ENCODE results near the gene RGS9.

The RGS9 gene

DNA sequence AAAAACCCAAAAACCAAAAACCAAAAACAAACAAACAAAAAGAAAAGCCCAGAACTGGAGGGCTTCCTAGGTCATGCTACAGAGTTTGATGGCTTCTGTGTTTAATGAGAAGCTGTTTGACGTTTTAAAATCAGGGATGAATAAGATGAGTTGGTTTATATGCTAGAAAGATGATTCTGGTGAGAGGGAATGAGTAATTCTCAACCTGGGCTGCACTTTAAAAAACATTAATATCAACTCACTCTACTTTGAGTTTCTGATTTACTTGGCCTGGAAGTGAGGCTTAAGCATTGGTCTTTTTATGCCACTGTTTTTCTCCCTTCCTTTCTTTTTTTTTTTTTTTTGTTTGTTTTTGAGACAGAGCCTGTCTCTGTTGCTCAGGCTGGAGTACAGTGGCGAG is 5.1 kb downstream of the RGS9 start:
- no peak for DNase-seq (ENCODE audit: low read depth in 1 of 2, low spot score in 1 of 2)
- no peak overlapping the region for H3K4me3 ChIP-seq (replicated peaks; ENCODE audit: insufficient read depth, low read length)
- H3K27me3 ChIP-seq (ENCODE audit: insufficient read depth, poor library complexity, severe bottlenecking) = peaks cover 9% of the 10 kb centered on the region
- TF ChIP-seq SPI1 (IDR thresholded peaks at IDR 0.05; ENCODE audit: borderline replicate concordance, low read depth) (no peak), POLR2AphosphoS5 (IDR thresholded peaks at IDR 0.05; ENCODE audit: low read depth) (no peak), GABPA (IDR thresholded peaks at IDR 0.05; ENCODE audit: low read depth) (no peak), REST (IDR thresholded peaks at IDR 0.05; ENCODE audit: insufficient replicate concordance, low read depth) (no peak)
- TF ChIP-seq, protein P1, sequence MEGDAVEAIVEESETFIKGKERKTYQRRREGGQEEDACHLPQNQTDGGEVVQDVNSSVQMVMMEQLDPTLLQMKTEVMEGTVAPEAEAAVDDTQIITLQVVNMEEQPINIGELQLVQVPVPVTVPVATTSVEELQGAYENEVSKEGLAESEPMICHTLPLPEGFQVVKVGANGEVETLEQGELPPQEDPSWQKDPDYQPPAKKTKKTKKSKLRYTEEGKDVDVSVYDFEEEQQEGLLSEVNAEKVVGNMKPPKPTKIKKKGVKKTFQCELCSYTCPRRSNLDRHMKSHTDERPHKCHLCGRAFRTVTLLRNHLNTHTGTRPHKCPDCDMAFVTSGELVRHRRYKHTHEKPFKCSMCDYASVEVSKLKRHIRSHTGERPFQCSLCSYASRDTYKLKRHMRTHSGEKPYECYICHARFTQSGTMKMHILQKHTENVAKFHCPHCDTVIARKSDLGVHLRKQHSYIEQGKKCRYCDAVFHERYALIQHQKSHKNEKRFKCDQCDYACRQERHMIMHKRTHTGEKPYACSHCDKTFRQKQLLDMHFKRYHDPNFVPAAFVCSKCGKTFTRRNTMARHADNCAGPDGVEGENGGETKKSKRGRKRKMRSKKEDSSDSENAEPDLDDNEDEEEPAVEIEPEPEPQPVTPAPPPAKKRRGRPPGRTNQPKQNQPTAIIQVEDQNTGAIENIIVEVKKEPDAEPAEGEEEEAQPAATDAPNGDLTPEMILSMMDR (IDR thresholded peaks at IDR 0.05; ENCODE audit: insufficient read depth, low read length) = no peak
- H3K27ac ChIP-seq (replicated peaks) = no peak overlapping the region

DNA sequence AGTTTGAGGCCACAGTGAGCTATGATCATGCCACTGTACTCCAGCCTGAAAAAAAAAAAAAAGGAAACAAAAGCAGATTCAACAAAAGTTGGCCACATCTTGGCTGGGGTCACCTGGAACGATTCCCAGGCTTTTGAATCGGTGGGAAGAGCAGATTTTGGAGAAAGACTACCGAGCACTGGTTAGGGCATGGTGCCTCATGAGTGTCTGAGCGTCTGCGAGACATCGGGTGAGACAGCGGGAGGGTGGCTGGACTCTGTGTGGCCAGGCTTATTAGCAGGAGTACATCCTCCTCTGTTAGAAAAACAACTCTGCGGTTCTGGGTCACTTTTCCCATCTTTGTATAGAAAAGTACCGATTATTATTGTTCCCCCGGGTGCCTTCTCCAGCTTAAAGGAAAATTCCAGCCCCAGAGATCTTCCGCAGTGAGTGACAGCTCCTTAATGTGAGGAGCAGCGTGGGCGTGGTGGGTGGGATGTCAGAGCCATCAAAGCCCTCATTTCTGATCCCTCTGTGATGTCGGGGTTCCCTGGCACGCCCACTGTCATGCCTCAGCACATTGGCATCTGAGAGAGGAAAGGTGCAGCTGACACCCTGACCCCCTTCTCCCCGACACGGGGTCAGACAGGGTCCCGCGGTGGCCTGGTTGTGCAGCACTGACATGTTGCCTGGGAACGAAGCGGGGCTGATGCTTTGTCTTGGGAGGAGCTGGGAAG is 6.9 kb downstream of the RGS9 start:
- H3K27me3 ChIP-seq (ENCODE audit: insufficient read depth, poor library complexity, severe bottlenecking) = no peaks in the 10 kb centered on the region
- TF ChIP-seq POLR2AphosphoS5 (IDR thresholded peaks at IDR 0.05; ENCODE audit: low read depth) = no peak
- TF ChIP-seq GABPA (IDR thresholded peaks at IDR 0.05; ENCODE audit: low read depth) = no peak
- TF ChIP-seq, protein P1 (IDR thresholded peaks at IDR 0.05; ENCODE audit: insufficient read depth, low read length) = no peak
- no peak for TF ChIP-seq REST (IDR thresholded peaks at IDR 0.05; ENCODE audit: insufficient replicate concordance, low read depth)
- no peak for TF ChIP-seq SPI1 (IDR thresholded peaks at IDR 0.05; ENCODE audit: borderline replicate concordance, low read depth)
- DNase-seq (ENCODE audit: low read depth in 1 of 2, low spot score in 1 of 2) = no peak
- no peak overlapping the region for H3K27ac ChIP-seq (replicated peaks)
- H3K4me3 ChIP-seq (replicated peaks; ENCODE audit: insufficient read depth, low read length) = no peak overlapping the region

GRCh38 chr17:65145743-65146142 is 8.6 kb downstream of the RGS9 start:
- TF ChIP-seq, protein P1 (IDR thresholded peaks at IDR 0.05; ENCODE audit: insufficient read depth, low read length) = no peak
- TF ChIP-seq GABPA (IDR thresholded peaks at IDR 0.05; ENCODE audit: low read depth) (no peak), POLR2AphosphoS5 (IDR thresholded peaks at IDR 0.05; ENCODE audit: low read depth) (no peak), REST (IDR thresholded peaks at IDR 0.05; ENCODE audit: insufficient replicate concordance, low read depth) (no peak), SPI1 (IDR thresholded peaks at IDR 0.05; ENCODE audit: borderline replicate concordance, low read depth) (no peak)
- H3K27me3 ChIP-seq (ENCODE audit: insufficient read depth, poor library complexity, severe bottlenecking) = no peaks in the 10 kb centered on the region
- H3K4me3 ChIP-seq (replicated peaks; ENCODE audit: insufficient read depth, low read length) = no peak overlapping the region

More at GRCh38 chr17:65145743-65146142, 8.6 kb downstream of the RGS9 start:
- DNase-seq (ENCODE audit: low read depth in 1 of 2, low spot score in 1 of 2) = no peak
- H3K27ac ChIP-seq (replicated peaks) = no peak overlapping the region

All from HL-60 (cell line).